ENCODE data around the gene PAQR9. TPM values are rescaled to one million over a fixed set of nuclear protein-coding genes. Genes with fewer than 3 reads are reported as not detected.

PAQR9 gene
- total RNA-seq, 1 donor, result not detected

- H3K36me3 ChIP-seq (ENCODE audit: insufficient read depth, low read length), result no peaks in the 10 kb centered on the region
- H3K79me2 ChIP-seq (ENCODE audit: insufficient read depth, low read length), result no peaks in the 10 kb centered on the region
- H2AFZ ChIP-seq (ENCODE audit: low read length), result no peak overlapping the region
- no peak for DNase-seq (ENCODE audit: insufficient read length, low spot score, missing footprints)
- TF ChIP-seq, protein P1, sequence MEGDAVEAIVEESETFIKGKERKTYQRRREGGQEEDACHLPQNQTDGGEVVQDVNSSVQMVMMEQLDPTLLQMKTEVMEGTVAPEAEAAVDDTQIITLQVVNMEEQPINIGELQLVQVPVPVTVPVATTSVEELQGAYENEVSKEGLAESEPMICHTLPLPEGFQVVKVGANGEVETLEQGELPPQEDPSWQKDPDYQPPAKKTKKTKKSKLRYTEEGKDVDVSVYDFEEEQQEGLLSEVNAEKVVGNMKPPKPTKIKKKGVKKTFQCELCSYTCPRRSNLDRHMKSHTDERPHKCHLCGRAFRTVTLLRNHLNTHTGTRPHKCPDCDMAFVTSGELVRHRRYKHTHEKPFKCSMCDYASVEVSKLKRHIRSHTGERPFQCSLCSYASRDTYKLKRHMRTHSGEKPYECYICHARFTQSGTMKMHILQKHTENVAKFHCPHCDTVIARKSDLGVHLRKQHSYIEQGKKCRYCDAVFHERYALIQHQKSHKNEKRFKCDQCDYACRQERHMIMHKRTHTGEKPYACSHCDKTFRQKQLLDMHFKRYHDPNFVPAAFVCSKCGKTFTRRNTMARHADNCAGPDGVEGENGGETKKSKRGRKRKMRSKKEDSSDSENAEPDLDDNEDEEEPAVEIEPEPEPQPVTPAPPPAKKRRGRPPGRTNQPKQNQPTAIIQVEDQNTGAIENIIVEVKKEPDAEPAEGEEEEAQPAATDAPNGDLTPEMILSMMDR (IDR thresholded peaks at IDR 0.05; ENCODE audit: extremely low read depth, low read depth, low read length), result no peak
- peaks cover 2% of the 10 kb centered on the region for H3K27me3 ChIP-seq (ENCODE audit: insufficient read depth, low read length)
- H3K4me1 ChIP-seq (ENCODE audit: insufficient read depth, low read length), result no peaks in the 10 kb centered on the region
- no peaks in the 10 kb centered on the region for H3K9me3 ChIP-seq (ENCODE audit: low read depth, low read length)
- no peak overlapping the region for H3K27ac ChIP-seq (ENCODE audit: low read depth, low read length)
- H3K4me3 ChIP-seq (ENCODE audit: insufficient read depth, low read length), result no peak overlapping the region
- no peak overlapping the region for H3K4me2 ChIP-seq (ENCODE audit: insufficient read depth, low read length)
- no peaks in the 10 kb centered on the region for H4K20me1 ChIP-seq (ENCODE audit: insufficient read depth, low read length)
Measured at GRCh38 chr3:142923694-142924093, 39.8 kb downstream of the PAQR9 start.

GRCh38 chr3:142916605-142917004 lies 46.9 kb downstream of the PAQR9 start:
- Histone ChIP-seq H3K36me3 (ENCODE audit: insufficient read depth, low read length) (no peaks in the 10 kb centered on the region), H3K9me3 (ENCODE audit: low read depth, low read length) (no peaks in the 10 kb centered on the region), H4K20me1 (ENCODE audit: insufficient read depth, low read length) (no peaks in the 10 kb centered on the region), H3K27ac (ENCODE audit: low read depth, low read length) (no peak overlapping the region), H3K4me3 (ENCODE audit: insufficient read depth, low read length) (no peak overlapping the region), H3K27me3 (ENCODE audit: insufficient read depth, low read length) (no peaks in the 10 kb centered on the region), H3K79me2 (ENCODE audit: insufficient read depth, low read length) (no peaks in the 10 kb centered on the region), H2AFZ (ENCODE audit: low read length) (no peak overlapping the region), H3K4me2 (ENCODE audit: insufficient read depth, low read length) (no peak overlapping the region), H3K4me1 (ENCODE audit: insufficient read depth, low read length) (no peaks in the 10 kb centered on the region)
- DNase-seq (ENCODE audit: insufficient read length, low spot score, missing footprints), result peak; percentile 39
- TF ChIP-seq, protein P1 (IDR thresholded peaks at IDR 0.05; ENCODE audit: extremely low read depth, low read depth, low read length), result no peak

GRCh38 chr3:142915636-142916035 lies 47.8 kb downstream of the PAQR9 start:
- TF ChIP-seq, protein P1 (IDR thresholded peaks at IDR 0.05; ENCODE audit: extremely low read depth, low read depth, low read length), result no peak
- Histone ChIP-seq H3K9me3 (ENCODE audit: low read depth, low read length) (no peaks in the 10 kb centered on the region), H3K27me3 (ENCODE audit: insufficient read depth, low read length) (no peaks in the 10 kb centered on the region), H3K27ac (ENCODE audit: low read depth, low read length) (no peak overlapping the region), H3K4me2 (ENCODE audit: insufficient read depth, low read length) (no peak overlapping the region), H4K20me1 (ENCODE audit: insufficient read depth, low read length) (no peaks in the 10 kb centered on the region), H3K79me2 (ENCODE audit: insufficient read depth, low read length) (no peaks in the 10 kb centered on the region), H3K36me3 (ENCODE audit: insufficient read depth, low read length) (no peaks in the 10 kb centered on the region), H2AFZ (ENCODE audit: low read length) (no peak overlapping the region), H3K4me1 (ENCODE audit: insufficient read depth, low read length) (no peaks in the 10 kb centered on the region), H3K4me3 (ENCODE audit: insufficient read depth, low read length) (no peak overlapping the region)
- no peak for DNase-seq (ENCODE audit: insufficient read length, low spot score, missing footprints)

DNA sequence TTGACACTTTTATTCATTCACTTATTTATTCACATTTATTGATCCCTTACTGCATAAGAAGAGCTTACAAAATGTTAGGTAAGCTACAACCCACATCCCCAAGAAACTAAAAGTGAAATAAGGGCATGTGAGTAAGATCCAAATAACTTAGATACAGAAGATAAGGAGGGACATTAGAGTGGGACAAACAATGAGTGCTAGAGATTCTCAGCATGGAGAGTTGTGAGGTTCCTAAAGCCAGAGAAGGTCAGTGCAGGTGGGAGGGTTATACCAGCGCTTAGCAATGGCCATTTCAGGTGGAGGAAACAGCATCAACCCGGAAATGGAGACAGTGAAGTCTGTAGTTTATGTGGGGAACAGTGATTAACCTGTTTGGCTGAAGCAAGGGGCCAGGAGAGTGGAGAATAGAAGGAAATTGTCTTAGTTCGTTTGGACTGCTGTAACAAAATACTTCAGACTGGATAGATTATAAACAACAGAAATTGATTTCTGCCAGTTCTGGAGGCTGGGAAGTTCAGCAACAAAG lies 49.1 kb downstream of the PAQR9 start:
- Histone ChIP-seq H3K36me3 (ENCODE audit: insufficient read depth, low read length) (no peaks in the 10 kb centered on the region), H3K79me2 (ENCODE audit: insufficient read depth, low read length) (no peaks in the 10 kb centered on the region), H3K27me3 (ENCODE audit: insufficient read depth, low read length) (no peaks in the 10 kb centered on the region), H3K27ac (ENCODE audit: low read depth, low read length) (no peak overlapping the region), H3K4me3 (ENCODE audit: insufficient read depth, low read length) (no peak overlapping the region), H3K9me3 (ENCODE audit: low read depth, low read length) (no peaks in the 10 kb centered on the region), H3K4me1 (ENCODE audit: insufficient read depth, low read length) (no peaks in the 10 kb centered on the region), H3K4me2 (ENCODE audit: insufficient read depth, low read length) (no peak overlapping the region), H2AFZ (ENCODE audit: low read length) (no peak overlapping the region), H4K20me1 (ENCODE audit: insufficient read depth, low read length) (no peaks in the 10 kb centered on the region)
- TF ChIP-seq, protein P1 (IDR thresholded peaks at IDR 0.05; ENCODE audit: extremely low read depth, low read depth, low read length), result no peak
- DNase-seq (ENCODE audit: insufficient read length, low spot score, missing footprints), result no peak

All from osteoblast (primary cell).